SH-SY5Y (cell line): ENCODE results near the gene ZNF697.

Experiments used
- GATA2 ChIP-seq: IDR thresholded peaks from 2 replicates; pipeline ENCODE4 v1.6.1; 2011; ENCODE audit warnings: mild to moderate bottlenecking, low read depth, low read length
- GATA3 ChIP-seq: IDR thresholded peaks from 2 replicates; pipeline ENCODE4 v1.6.1; 2011; ENCODE audit warnings: low read depth, mild to moderate bottlenecking, low read length, moderate library complexity

The ZNF697 gene

GRCh38 chr1:119652587-119652986 is 4.5 kb upstream of the ZNF697 start:
- TF ChIP-seq GATA3, result no peak
- TF ChIP-seq GATA2, result no peak

GRCh38 chr1:119651641-119652040 is 3.6 kb upstream of the ZNF697 start:
- TF ChIP-seq GATA3, result no peak
- TF ChIP-seq GATA2, result no peak

GRCh38 chr1:119651133-119651532 is 3.1 kb upstream of the ZNF697 start:
- TF ChIP-seq GATA3 (no peak), GATA2 (no peak)

- no peak for TF ChIP-seq GATA2
- no peak for TF ChIP-seq GATA3
These were observed 546 bp upstream of the ZNF697 start for GRCh38 chr1:119648620-119649004.

GRCh38 chr1:119647228-119647733 is 785 bp downstream of the ZNF697 start:
- no peak for TF ChIP-seq GATA3
- no peak for TF ChIP-seq GATA2

- TF ChIP-seq GATA3 (no peak), GATA2 (no peak)
These were observed 1.4 kb downstream of the ZNF697 start for GRCh38 chr1:119646521-119647227.

GRCh38 chr1:119639109-119639508 is 9.0 kb downstream of the ZNF697 start:
- TF ChIP-seq GATA3, result no peak
- no peak for TF ChIP-seq GATA2

GRCh38 chr1:119637710-119638109 is 10.4 kb downstream of the ZNF697 start:
- TF ChIP-seq GATA3 (no peak), GATA2 (no peak)

- TF ChIP-seq GATA3 (no peak), GATA2 (no peak)
These were observed 11.5 kb downstream of the ZNF697 start for GRCh38 chr1:119636491-119637089.

GRCh38 chr1:119635811-119636390 is 12.2 kb downstream of the ZNF697 start:
- no peak for TF ChIP-seq GATA3
- TF ChIP-seq GATA2, result no peak

- TF ChIP-seq GATA2 (no peak), GATA3 (no peak)
These were observed 14.1 kb downstream of the ZNF697 start for GRCh38 chr1:119634016-119634415.

- TF ChIP-seq GATA3, result no peak
- no peak for TF ChIP-seq GATA2
These were observed 14.5 kb downstream of the ZNF697 start for GRCh38 chr1:119633575-119633974.

GRCh38 chr1:119632841-119633240 is 15.2 kb downstream of the ZNF697 start:
- TF ChIP-seq GATA2 (no peak), GATA3 (no peak)

GRCh38 chr1:119632103-119632490 is 16.0 kb downstream of the ZNF697 start:
- TF ChIP-seq GATA2 (no peak), GATA3 (no peak)
